HEK293 (cell line): Measurements from ENCODE around the gene PLA2G4A.

Source experiments
- ZNF146 ChIP-seq: fragments of 450-650 bp; formaldehyde crosslinking; IDR thresholded peaks from 2 replicates; pipeline ENCODE4 v1.5.1; 2016; ENCODE audit warnings: missing biosample characterization, missing genetic modification characterization
- ZNF549 ChIP-seq: fragments of 450-650 bp; IDR thresholded peaks from 2 replicates; pipeline ENCODE4 v1.5.1; 2018; ENCODE audit warnings: missing biosample characterization, missing genetic modification characterization, mild to moderate bottlenecking, inconsistent platforms, moderate library complexity
- TF ChIP-seq, protein P1 (sequence below): fragments of 450-650 bp; formaldehyde crosslinking; IDR thresholded peaks from 2 replicates; pipeline ENCODE4 v1.5.1; 2016; ENCODE audit warnings: missing biosample characterization, missing genetic modification characterization
- TF ChIP-seq, protein P2 (sequence below): IDR thresholded peaks from 2 replicates; pipeline ENCODE4 v1.6.1; 2011; ENCODE audit warnings: mild to moderate bottlenecking, low read depth, low read length, borderline replicate concordance

DNA sequence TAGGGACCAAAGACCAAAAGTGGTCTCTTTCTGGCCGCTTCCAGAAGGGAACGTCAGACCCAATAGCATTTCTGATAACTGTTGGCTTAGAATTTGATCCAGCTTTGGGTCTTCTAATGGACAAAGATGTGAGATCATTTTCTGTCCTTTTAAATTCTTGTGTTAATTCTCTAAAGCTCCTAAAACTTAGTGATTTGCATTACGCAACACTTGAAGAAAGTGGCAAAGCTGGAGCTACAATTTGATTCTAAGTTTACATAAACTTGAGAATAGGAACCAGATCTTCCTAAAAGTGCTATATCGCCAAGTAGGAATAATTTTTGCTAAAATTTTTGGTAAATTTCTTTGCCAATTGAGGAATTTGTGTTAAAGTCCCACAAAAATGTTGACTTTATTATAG, 21.6 kb upstream of the PLA2G4A start:
- TF ChIP-seq ZNF146 (tag by site-specific recombination), result no peak
- TF ChIP-seq ZNF549 (tag by site-specific recombination), result no peak
- TF ChIP-seq, protein P1, sequence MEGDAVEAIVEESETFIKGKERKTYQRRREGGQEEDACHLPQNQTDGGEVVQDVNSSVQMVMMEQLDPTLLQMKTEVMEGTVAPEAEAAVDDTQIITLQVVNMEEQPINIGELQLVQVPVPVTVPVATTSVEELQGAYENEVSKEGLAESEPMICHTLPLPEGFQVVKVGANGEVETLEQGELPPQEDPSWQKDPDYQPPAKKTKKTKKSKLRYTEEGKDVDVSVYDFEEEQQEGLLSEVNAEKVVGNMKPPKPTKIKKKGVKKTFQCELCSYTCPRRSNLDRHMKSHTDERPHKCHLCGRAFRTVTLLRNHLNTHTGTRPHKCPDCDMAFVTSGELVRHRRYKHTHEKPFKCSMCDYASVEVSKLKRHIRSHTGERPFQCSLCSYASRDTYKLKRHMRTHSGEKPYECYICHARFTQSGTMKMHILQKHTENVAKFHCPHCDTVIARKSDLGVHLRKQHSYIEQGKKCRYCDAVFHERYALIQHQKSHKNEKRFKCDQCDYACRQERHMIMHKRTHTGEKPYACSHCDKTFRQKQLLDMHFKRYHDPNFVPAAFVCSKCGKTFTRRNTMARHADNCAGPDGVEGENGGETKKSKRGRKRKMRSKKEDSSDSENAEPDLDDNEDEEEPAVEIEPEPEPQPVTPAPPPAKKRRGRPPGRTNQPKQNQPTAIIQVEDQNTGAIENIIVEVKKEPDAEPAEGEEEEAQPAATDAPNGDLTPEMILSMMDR, result no peak
- TF ChIP-seq, protein P2, sequence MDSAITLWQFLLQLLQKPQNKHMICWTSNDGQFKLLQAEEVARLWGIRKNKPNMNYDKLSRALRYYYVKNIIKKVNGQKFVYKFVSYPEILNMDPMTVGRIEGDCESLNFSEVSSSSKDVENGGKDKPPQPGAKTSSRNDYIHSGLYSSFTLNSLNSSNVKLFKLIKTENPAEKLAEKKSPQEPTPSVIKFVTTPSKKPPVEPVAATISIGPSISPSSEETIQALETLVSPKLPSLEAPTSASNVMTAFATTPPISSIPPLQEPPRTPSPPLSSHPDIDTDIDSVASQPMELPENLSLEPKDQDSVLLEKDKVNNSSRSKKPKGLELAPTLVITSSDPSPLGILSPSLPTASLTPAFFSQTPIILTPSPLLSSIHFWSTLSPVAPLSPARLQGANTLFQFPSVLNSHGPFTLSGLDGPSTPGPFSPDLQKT, result no peak
